NT2/D1 (cell line): ENCODE results near the gene SLC25A40.

ENCODE experiments used
- DNase-seq: peaks from one replicate; pipeline ENCODE4 v3.0.0-alpha.2; 2011; ENCODE audit warnings: low read depth, low spot score
- H3K27me3 ChIP-seq: 2 replicates; pipeline ENCODE4 v1.6.0; 2011; ENCODE audit warnings: mild to moderate bottlenecking; ENCODE audit not compliant: insufficient read length, insufficient read depth
- H3K36me3 ChIP-seq: 2 replicates; pipeline ENCODE4 v1.6.1; 2011; ENCODE audit warnings: mild to moderate bottlenecking, low read length, mixed read lengths; ENCODE audit not compliant: insufficient read depth, insufficient read length
- H3K4me1 ChIP-seq: 2 replicates; pipeline ENCODE4 v1.5.1; 2011; ENCODE audit not compliant: insufficient read depth, insufficient read length
- H3K4me3 ChIP-seq: 2 replicates; pipeline ENCODE4 v1.5.1; 2011; ENCODE audit warnings: low read depth; ENCODE audit not compliant: insufficient read length
- H3K9ac ChIP-seq: 2 replicates; pipeline ENCODE4 v1.6.0; 2011; ENCODE audit warnings: low read depth; ENCODE audit not compliant: insufficient read length
- H3K9me3 ChIP-seq: 2 replicates; pipeline ENCODE4 v1.5.1; 2011; ENCODE audit warnings: mild to moderate bottlenecking, low read length; ENCODE audit not compliant: insufficient read depth
- SUZ12 ChIP-seq: IDR thresholded peaks from 2 replicates; pipeline ENCODE4 v1.6.1; 2011; ENCODE audit not compliant: insufficient read length, insufficient read depth; ENCODE audit errors: extremely low read depth
- YY1 ChIP-seq: IDR thresholded peaks from 2 replicates; pipeline ENCODE4 v1.6.1; 2011; ENCODE audit not compliant: insufficient read length, insufficient read depth
- ZNF274 ChIP-seq: IDR thresholded peaks from 2 replicates; pipeline ENCODE4 v1.6.1; 2011; ENCODE audit warnings: mild to moderate bottlenecking, low read depth, low read length

SLC25A40 gene

DNA sequence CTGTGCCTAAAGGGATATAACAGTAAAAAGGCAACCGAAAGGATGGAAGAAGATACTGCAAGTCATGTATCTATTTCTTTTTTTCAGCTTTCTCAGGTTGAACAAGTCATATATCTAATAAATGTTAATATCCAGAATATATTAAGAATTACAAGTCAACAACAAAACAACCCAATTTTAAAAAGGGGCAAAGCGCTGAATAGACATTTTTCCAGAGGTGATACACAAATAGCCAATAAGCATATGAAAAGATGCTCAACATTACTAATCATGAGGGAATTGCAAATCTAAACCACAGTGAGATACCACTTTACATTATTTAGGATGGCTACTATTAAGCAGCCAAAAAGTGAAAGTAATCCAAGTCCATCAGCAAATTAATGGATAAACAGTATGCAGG is 23.1 kb upstream of the SLC25A40 start:
- Histone ChIP-seq H3K9me3 (no peaks in the 10 kb centered on the region), H3K4me3 (no peak overlapping the region), H3K36me3 (peaks cover 55% of the 10 kb centered on the region), H3K9ac (no peak overlapping the region), H3K4me1 (no peaks in the 10 kb centered on the region), H3K27me3 (no peaks in the 10 kb centered on the region)
- TF ChIP-seq YY1 (no peak), SUZ12 (no peak), ZNF274 (no peak)
- DNase-seq, result no peak

DNA sequence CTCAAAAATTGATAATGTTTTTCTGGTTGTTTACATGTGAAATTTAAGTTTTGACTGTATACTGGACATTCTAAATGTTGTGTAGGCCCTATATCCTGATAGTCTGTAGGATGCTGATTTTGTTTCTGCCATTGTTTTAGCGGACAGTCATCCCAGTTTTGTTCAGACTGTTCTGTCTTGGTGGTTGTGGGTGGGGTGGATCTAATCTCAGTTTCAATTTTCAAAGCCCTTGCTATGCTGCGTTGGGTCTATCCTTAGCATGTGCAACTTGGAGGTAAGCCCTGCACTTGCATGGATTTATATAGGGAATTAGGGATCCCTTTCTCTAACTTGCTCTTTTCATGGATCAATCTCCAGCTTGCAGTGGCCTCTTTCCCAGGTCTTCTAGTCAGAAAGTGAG is 19.2 kb upstream of the SLC25A40 start:
- no peaks in the 10 kb centered on the region for H3K9me3 ChIP-seq
- no peak overlapping the region for H3K9ac ChIP-seq
- no peaks in the 10 kb centered on the region for H3K4me1 ChIP-seq
- peaks cover 37% of the 10 kb centered on the region for H3K36me3 ChIP-seq
- TF ChIP-seq ZNF274 (no peak), SUZ12 (no peak), YY1 (no peak)
- H3K27me3 ChIP-seq, result no peaks in the 10 kb centered on the region
- DNase-seq, result no peak
- H3K4me3 ChIP-seq, result no peak overlapping the region

- Histone ChIP-seq H3K4me1 (no peaks in the 10 kb centered on the region), H3K27me3 (no peaks in the 10 kb centered on the region), H3K4me3 (no peak overlapping the region), H3K36me3 (peaks cover 55% of the 10 kb centered on the region), H3K9me3 (no peaks in the 10 kb centered on the region), H3K9ac (no peak overlapping the region)
- no peak for DNase-seq
- TF ChIP-seq SUZ12, result no peak
- no peak for TF ChIP-seq YY1
- TF ChIP-seq ZNF274, result no peak
These were observed 10.7 kb upstream of the SLC25A40 start for GRCh38 chr7:87886875-87887274.

DNA sequence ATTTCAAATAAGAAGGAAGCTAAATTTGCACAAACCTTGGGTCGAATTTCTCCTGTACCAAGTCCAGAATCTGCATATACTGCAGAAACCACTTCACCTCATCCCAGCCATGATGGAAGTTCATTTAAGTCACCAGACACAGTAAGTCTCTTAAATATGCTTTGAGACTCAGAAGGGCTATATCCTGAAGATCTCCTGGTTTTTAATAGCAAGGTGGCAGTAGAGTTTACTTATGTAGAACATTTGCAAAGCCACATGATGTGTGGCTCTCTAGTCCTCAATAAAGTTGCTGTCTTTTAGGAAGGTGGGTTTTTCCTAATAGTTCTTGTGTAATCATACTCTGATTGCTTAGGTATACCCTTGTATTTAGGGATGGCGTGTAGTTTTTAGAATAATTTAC is 8.9 kb upstream of the SLC25A40 start:
- DNase-seq, result no peak
- no peak overlapping the region for H3K4me3 ChIP-seq
- no peak overlapping the region for H3K9ac ChIP-seq
- peaks cover 66% of the 10 kb centered on the region for H3K36me3 ChIP-seq
- H3K9me3 ChIP-seq, result no peaks in the 10 kb centered on the region
- no peaks in the 10 kb centered on the region for H3K27me3 ChIP-seq
- no peaks in the 10 kb centered on the region for H3K4me1 ChIP-seq
- TF ChIP-seq SUZ12, result no peak
- no peak for TF ChIP-seq YY1
- TF ChIP-seq ZNF274, result no peak

DNA sequence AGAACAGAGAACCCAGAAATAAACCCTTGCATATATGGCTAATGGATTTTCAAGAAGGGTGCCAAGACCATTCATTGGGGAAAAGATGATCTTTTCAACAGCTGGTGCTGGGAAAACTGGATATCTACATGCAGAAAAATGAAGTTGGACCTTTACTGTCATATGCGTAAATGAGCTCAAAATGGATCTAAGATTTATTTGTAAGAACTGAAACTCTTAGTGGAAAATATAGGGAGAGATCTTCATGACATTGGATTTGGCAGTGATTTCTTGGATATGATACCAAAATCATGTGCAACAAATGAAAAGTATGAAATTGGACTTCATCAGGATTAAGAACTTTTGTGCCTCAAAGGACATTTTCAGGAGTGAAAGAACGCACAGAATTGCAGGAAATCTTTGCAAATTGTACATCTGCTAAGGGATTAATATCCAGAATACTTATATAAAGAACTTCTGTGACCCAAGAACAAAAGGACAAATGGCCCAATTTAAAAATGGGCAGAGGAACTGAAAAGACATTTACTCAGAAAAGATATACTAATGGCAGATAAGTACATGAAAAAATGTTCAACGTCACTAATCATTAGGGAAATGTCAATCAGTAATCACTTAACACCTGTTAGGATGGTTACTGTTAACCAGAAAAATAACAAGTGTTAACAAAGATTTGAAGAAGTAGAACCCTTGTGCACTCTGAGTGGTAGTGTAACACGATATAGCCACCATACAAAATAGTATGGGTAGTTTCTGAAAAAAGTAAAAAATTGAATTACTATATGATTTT is 6.2 kb upstream of the SLC25A40 start:
- Histone ChIP-seq H3K4me1 (no peaks in the 10 kb centered on the region), H3K27me3 (no peaks in the 10 kb centered on the region), H3K4me3 (no peak overlapping the region), H3K9ac (no peak overlapping the region), H3K9me3 (no peaks in the 10 kb centered on the region), H3K36me3 (peaks cover 65% of the 10 kb centered on the region)
- TF ChIP-seq SUZ12 (no peak), ZNF274 (no peak), YY1 (no peak)
- DNase-seq, result no peak

DNA sequence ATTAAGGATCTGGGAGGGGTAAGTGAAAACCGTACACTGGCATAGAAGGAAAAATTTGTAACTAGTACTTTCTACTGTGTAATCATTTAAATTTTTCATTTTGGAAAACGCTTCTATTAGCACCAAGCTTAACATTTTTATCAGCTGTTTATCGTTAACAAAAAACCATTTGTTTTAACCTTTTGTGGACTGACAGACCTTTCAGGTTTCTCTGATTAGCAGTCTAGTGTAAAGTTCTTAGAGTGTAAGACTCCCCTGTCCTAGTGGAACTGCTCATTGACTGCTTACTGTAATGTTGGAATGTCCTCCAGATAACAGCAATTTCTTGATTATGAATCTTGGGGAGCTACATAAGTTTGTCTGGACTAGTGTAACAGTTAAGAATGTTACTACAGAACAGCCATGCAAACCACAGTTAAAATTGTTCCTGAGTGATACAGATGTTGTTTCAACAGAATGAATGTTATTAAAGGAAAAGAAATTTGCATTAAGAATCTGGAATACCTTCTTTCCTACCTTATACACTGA is 2.1 kb upstream of the SLC25A40 start:
- Histone ChIP-seq H3K36me3 (peaks cover 31% of the 10 kb centered on the region), H3K9me3 (no peaks in the 10 kb centered on the region), H3K4me1 (no peaks in the 10 kb centered on the region), H3K27me3 (no peaks in the 10 kb centered on the region), H3K4me3 (peak overlapping the region; percentile 79), H3K9ac (no peak overlapping the region)
- DNase-seq, result no peak
- TF ChIP-seq YY1 (no peak), ZNF274 (no peak), SUZ12 (no peak)

GRCh38 chr7:87877366-87878040 is 1.3 kb upstream of the SLC25A40 start:
- no peak for DNase-seq
- Histone ChIP-seq H3K27me3 (no peaks in the 10 kb centered on the region), H3K9me3 (no peaks in the 10 kb centered on the region; the same call in 1 of the 2 replicates), H3K4me1 (no peaks in the 10 kb centered on the region), H3K36me3 (peaks cover 31% of the 10 kb centered on the region), H3K4me3 (peak overlapping the region; percentile 79), H3K9ac (peak overlapping the region; percentile 93)
- TF ChIP-seq YY1 (no peak), ZNF274 (no peak), SUZ12 (no peak)
